Cardiac muscle cell (in vitro differentiated cells and primary cell): Measurements from ENCODE around the gene OSM. TPM values are rescaled to one million over a fixed set of nuclear protein-coding genes. Genes with fewer than 3 reads are reported as not detected.
"Not testable (repeated sequence)": the region's sequence is repeated elsewhere in the genome, so short reads cannot be mapped to it uniquely, and the experiment has no call there.

Experiments used
- DNase-seq, 2 donors: peaks; one replicate each; pipeline versions ENCODE4 v3.0.0 to v3.0.0-alpha.2; 2010 to 2017; ENCODE audit warnings: low read depth in 1 of 2, low spot score in 1 of 2
- H3K27ac ChIP-seq: fragments of 200-600 bp; sonication (generic); 2 replicates; pipeline ENCODE4 v1.5.1; 2016
- H3K27me3 ChIP-seq: fragments of 200-600 bp; sonication (generic); 2 replicates; pipeline ENCODE4 v1.6.0; 2016; ENCODE audit warnings: control low read depth
- H3K36me3 ChIP-seq: fragments of 200-600 bp; sonication (generic); 2 replicates; pipeline ENCODE4 v1.5.1; 2016; ENCODE audit warnings: control low read depth
- H3K4me1 ChIP-seq: fragments of 200-600 bp; sonication (generic); 2 replicates; pipeline ENCODE4 v1.8.1; 2017; ENCODE audit warnings: low read depth, mild to moderate bottlenecking, mixed run types
- H3K4me3 ChIP-seq: fragments of 200-600 bp; sonication (generic); 2 replicates; pipeline ENCODE4 v1.5.1; 2016; ENCODE audit warnings: mild to moderate bottlenecking
- H3K9me3 ChIP-seq: fragments of 200-600 bp; sonication (generic); 2 replicates; pipeline ENCODE4 v1.5.1; 2017; ENCODE audit warnings: low read depth, mild to moderate bottlenecking, control low read depth
- polyA plus RNA-seq: library from polyadenylated mRNA; unstranded; fragments of >200 nt; fragmentation: Nextera tagmentation; extraction: Ambion mirVana; gene quantifications from 2 replicates; pipeline ENCODE4 v1.2.1, GENCODE V29; 2016
- total RNA-seq: library from RNA; depleted of rRNA; stranded (reverse); fragments of >200 nt; gene quantifications from 2 replicates; pipeline ENCODE4 v1.2.3, GENCODE V29; 2016
- TF ChIP-seq, protein P1 (sequence below): IDR thresholded peaks from 2 replicates; pipeline ENCODE4 v1.5.1; 2012; ENCODE audit warnings: low read depth, mild to moderate bottlenecking, low read length

Gene OSM
- total and polyA plus RNA-seq, 2 experiments from 2014 or later, result not detected

DNA sequence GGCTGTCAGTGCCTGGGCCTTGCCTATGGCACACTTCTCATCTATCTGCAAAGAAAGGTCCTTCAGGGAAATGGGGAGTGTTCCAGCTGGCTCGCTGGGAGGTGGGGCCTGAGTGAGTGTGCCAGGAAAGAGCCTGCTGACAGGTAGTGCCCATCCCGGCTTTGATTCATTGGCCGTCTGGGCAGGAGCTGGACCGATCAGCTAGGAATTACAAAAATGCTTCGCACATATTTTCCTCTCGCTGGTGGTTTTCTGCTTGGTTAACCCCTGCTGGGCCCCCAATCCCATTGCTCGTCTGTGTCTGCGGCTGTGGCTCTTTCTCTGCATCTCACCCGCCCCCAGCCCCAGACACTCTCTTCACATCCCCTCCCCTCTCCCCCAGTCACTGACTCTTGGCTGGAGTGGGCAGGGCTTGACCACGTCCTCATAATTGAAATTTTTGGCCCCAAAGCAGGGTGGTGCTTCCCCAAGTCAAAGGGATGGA, 30.9 kb downstream of the OSM start:
- peak in 1 of 2 donors; percentile 90 for DNase-seq
- Histone ChIP-seq H3K4me3 (no peak overlapping the region), H3K9me3 (no peaks in the 10 kb centered on the region), H3K4me1 (peaks cover 3% of the 10 kb centered on the region), H3K27me3 (no peaks in the 10 kb centered on the region), H3K36me3 (no peaks in the 10 kb centered on the region), H3K27ac (no peak overlapping the region)
- TF ChIP-seq, protein P1, sequence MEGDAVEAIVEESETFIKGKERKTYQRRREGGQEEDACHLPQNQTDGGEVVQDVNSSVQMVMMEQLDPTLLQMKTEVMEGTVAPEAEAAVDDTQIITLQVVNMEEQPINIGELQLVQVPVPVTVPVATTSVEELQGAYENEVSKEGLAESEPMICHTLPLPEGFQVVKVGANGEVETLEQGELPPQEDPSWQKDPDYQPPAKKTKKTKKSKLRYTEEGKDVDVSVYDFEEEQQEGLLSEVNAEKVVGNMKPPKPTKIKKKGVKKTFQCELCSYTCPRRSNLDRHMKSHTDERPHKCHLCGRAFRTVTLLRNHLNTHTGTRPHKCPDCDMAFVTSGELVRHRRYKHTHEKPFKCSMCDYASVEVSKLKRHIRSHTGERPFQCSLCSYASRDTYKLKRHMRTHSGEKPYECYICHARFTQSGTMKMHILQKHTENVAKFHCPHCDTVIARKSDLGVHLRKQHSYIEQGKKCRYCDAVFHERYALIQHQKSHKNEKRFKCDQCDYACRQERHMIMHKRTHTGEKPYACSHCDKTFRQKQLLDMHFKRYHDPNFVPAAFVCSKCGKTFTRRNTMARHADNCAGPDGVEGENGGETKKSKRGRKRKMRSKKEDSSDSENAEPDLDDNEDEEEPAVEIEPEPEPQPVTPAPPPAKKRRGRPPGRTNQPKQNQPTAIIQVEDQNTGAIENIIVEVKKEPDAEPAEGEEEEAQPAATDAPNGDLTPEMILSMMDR, result no peak

DNA sequence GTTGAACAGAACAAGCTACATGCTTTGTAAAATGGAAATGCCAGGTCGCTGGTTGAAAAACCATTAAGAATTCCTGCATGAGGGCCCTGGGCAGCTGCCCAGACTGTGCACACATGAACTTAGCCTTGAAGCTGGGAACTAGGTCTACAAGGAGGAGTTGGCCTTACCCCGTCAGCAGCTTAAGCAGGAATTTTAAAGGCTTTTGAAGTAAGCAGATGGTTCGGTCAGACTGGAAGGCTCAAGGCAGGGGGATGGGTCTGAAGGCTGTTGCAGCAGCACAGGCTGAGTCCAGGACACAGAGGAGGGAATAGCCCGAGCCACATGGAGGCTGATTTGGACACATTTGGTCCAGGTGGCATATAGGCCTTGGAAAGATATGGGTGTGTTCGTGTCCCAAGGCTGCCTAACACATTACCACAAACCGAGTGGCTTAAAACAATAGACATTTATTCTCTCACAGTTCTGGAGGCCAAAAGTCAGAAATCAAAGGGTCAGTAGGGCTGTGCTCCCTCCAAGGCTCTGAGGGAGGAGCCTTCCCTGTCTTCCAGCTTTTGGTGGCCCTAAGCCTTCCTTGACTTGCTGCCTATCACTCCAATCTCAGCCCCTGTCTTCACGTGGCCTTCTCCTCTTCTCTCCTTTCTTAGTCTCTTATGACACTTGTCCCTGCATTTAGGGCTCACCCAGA, 31.7 kb downstream of the OSM start:
- Histone ChIP-seq H3K4me3 (no peak overlapping the region), H3K36me3 (no peaks in the 10 kb centered on the region), H3K4me1 (peaks cover 3% of the 10 kb centered on the region), H3K9me3 (no peaks in the 10 kb centered on the region), H3K27me3 (no peaks in the 10 kb centered on the region), H3K27ac (no peak overlapping the region)
- TF ChIP-seq, protein P1, result no peak
- peak in 1 of 2 donors; percentile 86 for DNase-seq

GRCh38 chr22:30234325-30234724, 32.3 kb downstream of the OSM start:
- DNase-seq, H3K36me3 ChIP-seq, H3K27ac ChIP-seq, H3K9me3 ChIP-seq, H3K27me3 ChIP-seq, H3K4me3 ChIP-seq, H3K4me1 ChIP-seq: not testable (repeated sequence)

DNA sequence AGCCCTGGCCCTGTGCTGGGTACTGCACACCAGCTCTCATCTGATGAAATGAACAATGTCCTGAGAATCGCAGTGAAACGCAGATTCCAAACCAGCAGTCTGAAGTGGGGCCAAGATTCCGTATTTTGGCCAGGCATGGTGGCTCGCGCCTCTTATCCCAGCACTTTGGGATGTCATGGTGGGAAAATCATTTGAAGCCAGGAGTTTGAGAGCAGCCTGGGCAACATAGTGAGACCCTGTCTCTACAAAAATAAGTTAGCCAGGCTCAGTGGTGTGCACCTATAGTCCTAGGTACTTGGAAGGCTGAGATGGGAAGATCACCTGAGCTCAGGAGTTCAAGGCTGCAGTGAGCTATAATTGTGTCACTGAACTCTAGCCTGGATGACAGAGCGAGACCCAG, 33.1 kb downstream of the OSM start:
- TF ChIP-seq, protein P1, result no peak
- Histone ChIP-seq H3K4me1 (peaks cover 8% of the 10 kb centered on the region), H3K36me3 (no peaks in the 10 kb centered on the region), H3K4me3 (no peak overlapping the region), H3K27me3 (no peaks in the 10 kb centered on the region), H3K9me3 (no peaks in the 10 kb centered on the region), H3K27ac (no peak overlapping the region)
- DNase-seq, result no peak

GRCh38 chr22:30232716-30233218, 33.9 kb downstream of the OSM start:
- peak in 1 of 2 donors; percentile 86 for DNase-seq
- no peak overlapping the region for H3K4me3 ChIP-seq
- H3K9me3 ChIP-seq, result no peaks in the 10 kb centered on the region
- no peak overlapping the region for H3K27ac ChIP-seq
- H3K4me1 ChIP-seq, result peaks cover 9% of the 10 kb centered on the region
- no peaks in the 10 kb centered on the region for H3K27me3 ChIP-seq
- H3K36me3 ChIP-seq, result no peaks in the 10 kb centered on the region
- TF ChIP-seq, protein P1, result no peak

- TF ChIP-seq, protein P1, result no peak
- no peak overlapping the region for H3K4me3 ChIP-seq
- peaks cover 9% of the 10 kb centered on the region for H3K4me1 ChIP-seq
- no peaks in the 10 kb centered on the region for H3K36me3 ChIP-seq
- no peak overlapping the region for H3K27ac ChIP-seq
- no peaks in the 10 kb centered on the region for H3K27me3 ChIP-seq
- no peak for DNase-seq
- no peaks in the 10 kb centered on the region for H3K9me3 ChIP-seq
Observed at GRCh38 chr22:30230787-30231461, 35.7 kb downstream of the OSM start.
